ENCODE data around the gene METTL15.

METTL15 gene

DNA sequence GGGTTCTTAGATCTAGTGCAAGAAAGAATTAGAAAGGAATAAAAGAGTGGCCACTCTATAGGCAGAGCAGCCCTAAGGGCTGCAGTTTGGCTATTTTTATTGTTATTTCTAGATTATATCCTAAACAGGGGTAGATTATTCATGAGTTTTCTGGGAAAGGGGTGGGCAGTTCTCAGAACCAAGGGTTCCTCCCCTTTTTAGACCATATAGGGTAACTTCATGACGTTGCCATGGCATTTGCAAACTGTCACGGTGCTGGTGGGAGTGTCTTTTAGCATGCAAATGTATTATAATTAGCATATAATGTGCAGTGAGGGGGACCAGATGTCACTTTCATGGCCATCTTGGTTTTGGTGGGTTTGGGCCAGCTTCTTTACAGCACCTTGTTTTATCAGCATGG is 44.6 kb downstream of the METTL15 start:
- no peak for TF ChIP-seq CTCF (IDR thresholded peaks at IDR 0.05; ENCODE audit: extremely low read depth, missing control alignments)
- no peak for DNase-seq (ENCODE audit: low spot score)

DNA sequence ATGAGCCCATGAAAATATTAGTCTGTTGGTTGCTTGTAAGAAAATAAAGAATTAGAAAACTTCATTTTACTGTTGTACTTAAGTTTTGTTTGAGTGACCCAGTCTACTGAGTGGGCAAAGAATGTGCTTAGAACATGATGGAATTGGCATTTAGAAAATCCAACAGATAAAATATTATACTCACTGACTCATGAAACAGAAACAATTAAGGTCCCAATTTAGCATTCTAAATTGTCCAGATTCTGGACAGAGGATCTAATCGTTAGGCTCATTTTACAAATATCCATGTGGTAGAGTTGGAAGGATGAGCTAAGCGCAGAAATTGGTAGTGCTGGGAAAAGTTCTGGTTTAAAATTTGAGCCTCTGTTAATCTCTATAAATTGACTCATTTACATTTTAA is 45.4 kb downstream of the METTL15 start:
- no peak for TF ChIP-seq CTCF (IDR thresholded peaks at IDR 0.05; ENCODE audit: extremely low read depth, missing control alignments)
- DNase-seq (ENCODE audit: low spot score) = no peak

DNA sequence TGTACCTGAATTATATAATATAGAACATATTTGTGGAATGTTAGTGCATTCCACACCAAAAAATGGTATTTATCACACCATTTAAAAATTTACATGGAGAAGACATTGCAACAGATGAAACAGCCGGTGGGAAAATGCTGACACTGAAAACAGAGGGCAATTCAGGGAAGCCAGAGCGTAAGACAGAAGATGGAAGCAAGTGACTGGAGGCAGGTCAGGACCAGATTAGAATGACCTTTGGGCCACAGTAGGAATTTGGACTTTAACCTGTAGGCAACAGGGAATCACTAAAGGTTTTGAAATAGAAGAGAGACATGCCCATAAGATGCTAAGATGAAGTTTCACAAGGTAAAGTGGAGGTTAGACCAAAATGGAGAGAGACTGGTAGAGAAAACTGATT is 60.5 kb downstream of the METTL15 start:
- no peak for TF ChIP-seq CTCF (IDR thresholded peaks at IDR 0.05; ENCODE audit: extremely low read depth, missing control alignments)
- DNase-seq (ENCODE audit: low spot score) = no peak

- TF ChIP-seq CTCF (IDR thresholded peaks at IDR 0.05; ENCODE audit: extremely low read depth, missing control alignments) = no peak
- peak; percentile 5 for DNase-seq (ENCODE audit: low spot score)
Measured at GRCh38 chr11:28169816-28170215, 61.6 kb downstream of the METTL15 start.

DNA sequence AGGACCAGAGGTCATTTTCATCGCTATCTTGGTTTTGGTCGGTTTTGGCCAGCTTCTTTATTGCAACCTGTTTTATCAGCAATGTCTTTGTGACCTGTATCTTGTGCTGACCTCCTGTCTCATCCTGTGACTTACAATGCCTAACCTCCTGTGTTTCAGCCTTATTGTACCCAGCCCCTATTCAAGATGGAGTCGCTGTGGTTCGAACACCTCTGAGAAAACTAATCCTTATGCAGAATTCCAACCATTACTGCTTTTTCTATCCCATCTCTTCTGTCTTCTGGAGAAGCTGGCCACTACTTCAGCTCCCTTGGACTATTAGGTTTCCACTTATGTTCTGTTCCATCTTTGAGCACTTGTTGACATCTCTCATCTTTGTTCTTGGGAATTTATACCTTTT is 62.6 kb downstream of the METTL15 start:
- no peak for TF ChIP-seq CTCF (IDR thresholded peaks at IDR 0.05; ENCODE audit: extremely low read depth, missing control alignments)
- no peak for DNase-seq (ENCODE audit: low spot score)

DNA sequence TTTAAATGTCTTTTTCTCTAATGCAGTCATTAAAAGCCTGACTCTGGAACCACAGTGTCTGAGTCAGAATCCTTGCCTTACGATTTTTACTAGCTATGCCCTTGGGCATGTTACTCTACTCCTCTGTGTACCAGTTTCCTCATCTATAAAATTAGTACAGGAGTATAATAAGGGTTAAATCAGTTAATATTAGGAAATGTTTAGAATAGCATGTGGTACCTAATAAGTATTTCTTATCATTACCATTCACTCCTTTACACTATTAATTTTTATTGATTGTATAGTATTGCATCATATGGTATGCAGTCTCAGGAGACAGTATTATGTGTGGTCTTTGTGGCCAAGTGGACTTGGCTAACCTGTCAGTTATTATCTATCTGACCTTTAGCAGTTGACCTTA is 68.2 kb downstream of the METTL15 start:
- no peak for DNase-seq (ENCODE audit: low spot score)
- TF ChIP-seq CTCF (IDR thresholded peaks at IDR 0.05; ENCODE audit: extremely low read depth, missing control alignments) = no peak

- no peak for DNase-seq (ENCODE audit: low spot score)
- TF ChIP-seq CTCF (IDR thresholded peaks at IDR 0.05; ENCODE audit: extremely low read depth, missing control alignments) = no peak
Measured at GRCh38 chr11:28195449-28195848, 87.3 kb downstream of the METTL15 start.

Measured in GM20000 (cell line).